ENCODE data around the gene CALCOCO1.

- TF ChIP-seq CTCF (IDR thresholded peaks at IDR 0.05) (no peak), POLR2A (IDR thresholded peaks at IDR 0.05) (no peak)
Observed at GRCh38 chr12:53664936-53665335, 62.3 kb downstream of the CALCOCO1 start.

Measured in prostate gland (tissue), 2 donors.